Neuron (in vitro differentiated cells): ENCODE results near the gene OR7A10.
"Not testable (repeated sequence)": the region's sequence is repeated elsewhere in the genome, so short reads cannot be mapped to it uniquely, and the experiment has no call there.

Experiments used
- H2AFZ ChIP-seq: one replicate; pipeline ENCODE4 v1.6.1; 2013; ENCODE audit warnings: low read depth, mild to moderate bottlenecking, inconsistent platforms, low read length, moderate library complexity
- H3K27me3 ChIP-seq: one replicate; pipeline ENCODE4 v1.6.1; 2013; ENCODE audit warnings: low read length; ENCODE audit not compliant: insufficient read depth
- H3K36me3 ChIP-seq: one replicate; pipeline ENCODE4 v1.6.1; 2013; ENCODE audit warnings: low read length; ENCODE audit not compliant: insufficient read depth
- H3K4me1 ChIP-seq: one replicate; pipeline ENCODE4 v1.6.1; 2013; ENCODE audit warnings: low read length; ENCODE audit not compliant: insufficient read depth
- H3K4me3 ChIP-seq: 2 replicates; pipeline ENCODE4 v1.5.1; 2013; ENCODE audit warnings: mild to moderate bottlenecking, low read length, moderate library complexity
- H3K9me3 ChIP-seq: one replicate; pipeline ENCODE4 v1.6.1; 2013; ENCODE audit warnings: low read length

Gene OR7A10

DNA sequence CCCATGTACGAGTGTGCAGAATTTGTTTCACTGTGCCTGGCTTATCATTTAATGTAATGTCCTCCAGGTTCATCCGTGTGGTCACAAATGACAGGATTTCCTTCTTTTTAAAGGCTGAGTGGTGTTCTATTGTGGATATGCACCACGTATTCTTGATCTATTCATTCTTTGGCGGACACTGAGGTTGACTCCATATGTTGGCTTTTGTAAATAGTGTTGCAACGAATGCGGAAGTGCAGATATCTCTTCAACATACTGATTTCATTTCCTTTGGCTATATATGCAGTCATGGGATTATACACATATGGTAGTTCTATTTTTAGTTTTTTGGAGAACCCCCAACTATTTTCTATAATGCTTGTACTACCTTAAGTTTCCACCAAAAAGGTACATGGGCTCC, 26.8 kb downstream of the OR7A10 start:
- Histone ChIP-seq H3K36me3 (no peaks in the 10 kb centered on the region), H3K4me3 (no peak overlapping the region), H2AFZ (no peak overlapping the region), H3K27me3 (peaks cover 6% of the 10 kb centered on the region), H3K9me3 (peaks cover 2% of the 10 kb centered on the region), H3K4me1 (no peaks in the 10 kb centered on the region)

- peaks cover 8% of the 10 kb centered on the region for H3K27me3 ChIP-seq
- H2AFZ ChIP-seq, result no peak overlapping the region
- H3K4me1 ChIP-seq, result no peaks in the 10 kb centered on the region
- H3K4me3 ChIP-seq, result no peak overlapping the region
- H3K9me3 ChIP-seq, result peaks cover 2% of the 10 kb centered on the region
- H3K36me3 ChIP-seq, result no peaks in the 10 kb centered on the region
Measured at GRCh38 chr19:14818588-14818987, 30.1 kb downstream of the OR7A10 start.

GRCh38 chr19:14817052-14817451, 31.7 kb downstream of the OR7A10 start:
- H2AFZ ChIP-seq, result no peak overlapping the region
- H3K4me3 ChIP-seq, result no peak overlapping the region
- H3K27me3 ChIP-seq, result peaks cover 9% of the 10 kb centered on the region
- H3K9me3 ChIP-seq, result peaks cover 2% of the 10 kb centered on the region
- no peaks in the 10 kb centered on the region for H3K4me1 ChIP-seq
- no peaks in the 10 kb centered on the region for H3K36me3 ChIP-seq

GRCh38 chr19:14814982-14815652, 33.6 kb downstream of the OR7A10 start:
- H3K27me3 ChIP-seq, result peaks cover 9% of the 10 kb centered on the region
- no peak overlapping the region for H3K4me3 ChIP-seq
- H3K4me1 ChIP-seq, result no peaks in the 10 kb centered on the region
- peaks cover 2% of the 10 kb centered on the region for H3K9me3 ChIP-seq
- H2AFZ ChIP-seq, result no peak overlapping the region
- no peaks in the 10 kb centered on the region for H3K36me3 ChIP-seq

DNA sequence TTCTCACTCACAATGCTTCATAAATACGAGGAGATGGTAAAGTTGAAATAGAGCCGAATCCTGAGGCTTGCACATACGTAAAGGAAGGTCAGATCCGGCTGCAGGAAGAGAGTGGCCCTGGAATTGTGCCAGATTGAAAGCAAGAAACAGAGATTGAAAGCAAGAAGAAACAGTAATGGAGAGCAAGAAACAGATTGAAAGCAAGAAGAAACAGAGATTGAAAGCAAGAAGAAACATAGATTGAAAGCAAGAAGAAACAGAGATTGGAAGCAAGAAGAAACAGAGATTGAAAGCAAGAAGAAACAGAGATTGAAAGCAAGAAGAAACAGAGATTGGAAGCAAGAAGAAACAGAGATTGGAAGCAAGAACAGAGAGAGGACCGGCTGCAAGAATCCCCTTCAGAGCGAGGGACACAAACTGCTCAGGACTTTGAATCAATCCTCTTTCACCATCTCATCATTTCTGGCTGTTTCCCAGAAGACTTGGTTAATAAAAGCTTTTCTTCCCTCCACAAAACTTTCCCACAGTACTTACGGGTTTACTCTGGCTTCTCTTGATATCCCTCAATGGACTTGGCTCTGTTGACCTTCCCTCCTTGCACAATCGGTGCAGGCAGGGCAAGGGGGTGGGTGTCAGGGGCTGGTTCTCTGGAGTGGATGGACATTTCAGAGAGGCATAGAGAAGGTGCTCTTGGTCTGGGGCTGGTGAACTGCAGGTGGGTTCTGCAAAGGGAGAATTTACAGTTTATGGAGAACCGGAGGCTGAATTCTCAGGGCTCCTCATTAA, 39.3 kb downstream of the OR7A10 start:
- H3K9me3 ChIP-seq, result no peaks in the 10 kb centered on the region
- no peaks in the 10 kb centered on the region for H3K36me3 ChIP-seq
- H3K4me1 ChIP-seq, result no peaks in the 10 kb centered on the region

DNA sequence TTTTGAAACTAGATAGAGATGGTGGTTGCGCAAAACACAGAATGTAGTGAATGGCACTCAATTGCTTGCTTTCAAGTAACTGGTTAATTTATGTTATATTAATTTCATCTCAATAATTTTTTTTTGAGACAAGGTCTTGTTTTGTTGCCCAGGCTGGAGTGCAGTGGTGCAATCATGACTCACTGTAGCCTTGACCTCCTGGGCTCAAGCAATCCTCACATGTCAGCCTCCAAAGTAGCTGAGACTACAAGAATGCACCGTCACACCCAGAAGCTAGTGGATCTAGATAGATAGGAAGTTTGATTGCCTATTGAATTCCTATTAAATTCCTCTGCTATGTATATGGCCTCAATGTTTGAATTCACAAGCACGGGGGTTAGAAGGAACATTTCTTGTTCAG, 44.0 kb downstream of the OR7A10 start:
- no peak overlapping the region for H2AFZ ChIP-seq

More for the DNA sequence above, 39.3 kb downstream of the OR7A10 start:
- Histone ChIP-seq H3K27me3 (peaks cover 20% of the 10 kb centered on the region), H2AFZ (peak overlapping the region; percentile 36), H3K4me3 (no peak overlapping the region)

DNA sequence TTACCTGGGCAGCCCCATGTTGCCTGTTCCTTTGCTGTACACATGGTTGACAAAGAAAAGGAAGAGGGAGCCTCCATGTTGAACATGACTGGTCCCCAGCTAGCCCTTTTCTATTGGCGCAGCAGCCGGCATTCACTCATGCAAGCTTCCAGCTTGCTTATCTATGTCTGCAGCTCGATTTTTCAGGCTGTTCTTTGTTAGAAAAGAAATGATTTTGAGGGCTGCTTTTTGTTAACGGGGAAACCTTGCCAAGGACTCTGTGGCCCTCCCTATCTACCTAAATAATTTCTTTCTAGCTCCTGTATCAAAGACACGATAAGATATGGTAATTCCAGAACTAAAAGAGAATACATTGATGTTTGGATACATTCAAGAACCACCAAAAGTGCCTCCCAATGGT, 50.0 kb downstream of the OR7A10 start:
- Histone ChIP-seq H3K9me3 (no peaks in the 10 kb centered on the region), H3K36me3 (no peaks in the 10 kb centered on the region), H2AFZ (no peak overlapping the region), H3K4me1 (peaks cover 3% of the 10 kb centered on the region), H3K27me3 (peaks cover 3% of the 10 kb centered on the region), H3K4me3 (no peak overlapping the region)

More for the DNA sequence above, 44.0 kb downstream of the OR7A10 start:
- H3K4me1 ChIP-seq, result peaks cover 3% of the 10 kb centered on the region
- no peaks in the 10 kb centered on the region for H3K36me3 ChIP-seq
- H3K9me3 ChIP-seq, result no peaks in the 10 kb centered on the region
- no peak overlapping the region for H3K4me3 ChIP-seq
- peaks cover 8% of the 10 kb centered on the region for H3K27me3 ChIP-seq

- Histone ChIP-seq H3K27me3 (peaks cover 3% of the 10 kb centered on the region), H3K4me3 (no peak overlapping the region), H2AFZ (no peak overlapping the region), H3K36me3 (no peaks in the 10 kb centered on the region), H3K9me3 (no peaks in the 10 kb centered on the region), H3K4me1 (peaks cover 3% of the 10 kb centered on the region)
Measured at GRCh38 chr19:14796021-14796420, 52.7 kb downstream of the OR7A10 start.

DNA sequence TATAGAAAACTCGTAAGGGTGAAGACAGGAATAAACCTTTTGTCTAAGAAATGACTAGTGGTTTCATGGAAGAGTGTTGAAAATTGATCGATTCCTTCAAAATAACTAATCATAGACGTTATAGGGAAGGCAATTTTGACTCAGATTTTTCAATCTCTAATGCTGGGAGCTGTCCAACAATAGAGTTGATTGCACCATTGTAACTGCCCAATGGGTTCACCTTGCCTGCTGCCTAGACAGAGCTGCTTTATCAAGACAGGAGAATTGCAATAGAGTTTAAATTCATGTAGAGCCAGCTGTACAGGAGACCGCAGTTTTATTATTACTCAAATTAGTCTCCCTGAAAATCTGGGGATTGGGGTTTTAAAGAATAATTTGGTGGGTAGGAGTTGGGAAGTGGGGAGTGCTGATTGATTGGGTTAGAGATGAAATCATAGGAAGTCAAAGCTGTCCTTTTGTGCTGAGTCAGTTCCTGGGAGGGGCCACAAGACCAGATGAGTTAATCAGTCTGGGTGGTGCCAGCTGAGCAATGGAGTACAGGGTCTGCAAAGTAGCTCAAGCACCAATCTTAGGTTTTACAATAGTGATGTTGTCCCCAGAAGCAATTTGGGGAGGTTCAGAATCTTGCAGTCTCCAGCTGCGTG, 53.5 kb downstream of the OR7A10 start:
- Histone ChIP-seq H3K27me3 (peaks cover 3% of the 10 kb centered on the region), H3K4me3 (no peak overlapping the region), H3K9me3 (no peaks in the 10 kb centered on the region), H3K4me1 (peaks cover 3% of the 10 kb centered on the region), H2AFZ (no peak overlapping the region), H3K36me3 (no peaks in the 10 kb centered on the region)

DNA sequence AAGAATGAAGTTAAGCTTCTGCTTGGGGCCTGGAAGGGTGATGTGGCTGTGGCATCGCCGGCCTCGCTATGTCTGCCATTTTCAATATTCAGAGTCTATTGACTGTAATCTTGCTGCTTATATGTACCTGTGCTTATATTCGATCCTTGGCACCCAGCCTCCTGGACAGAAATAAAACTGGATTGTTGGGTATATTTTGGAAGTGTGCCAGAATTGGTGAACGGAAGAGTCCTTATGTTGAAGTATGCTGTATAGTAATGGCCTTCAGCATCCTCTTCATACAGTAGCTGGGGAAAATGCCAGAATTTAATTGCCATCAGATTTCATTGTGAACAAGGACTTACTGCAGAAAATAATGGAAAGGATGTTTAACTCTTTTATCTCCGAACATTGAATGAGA, 56.5 kb downstream of the OR7A10 start:
- H3K9me3 ChIP-seq, H3K4me1 ChIP-seq, H2AFZ ChIP-seq, H3K4me3 ChIP-seq, H3K27me3 ChIP-seq, H3K36me3 ChIP-seq: not testable (repeated sequence)
